WI38 (cell line): ENCODE data around the gene CACNA1D.

Experiments used
- H3K4me3 ChIP-seq: 2 replicates; pipeline ENCODE4 v1.5.1; 2011; ENCODE audit warnings: low read depth, mild to moderate bottlenecking, control low read depth, low read length
- CTCF ChIP-seq: IDR thresholded peaks from 2 replicates; pipeline ENCODE4 v1.5.1; 2012; ENCODE audit warnings: low read depth, mild to moderate bottlenecking, control low read depth, low read length

Gene CACNA1D

GRCh38 chr3:53590606-53591005 lies 96.2 kb downstream of the CACNA1D start:
- H3K4me3 ChIP-seq: no peak overlapping the region
- no peak for TF ChIP-seq CTCF

- TF ChIP-seq CTCF: no peak
Measured at GRCh38 chr3:53591646-53592045, 97.2 kb downstream of the CACNA1D start.

GRCh38 chr3:53592862-53593261 lies 98.5 kb downstream of the CACNA1D start:
- no peak for TF ChIP-seq CTCF

More at GRCh38 chr3:53591646-53592045, 97.2 kb downstream of the CACNA1D start:
- H3K4me3 ChIP-seq: no peak overlapping the region

GRCh38 chr3:53593611-53594010 lies 99.2 kb downstream of the CACNA1D start:
- H3K4me3 ChIP-seq: no peak overlapping the region
- TF ChIP-seq CTCF: no peak

More at GRCh38 chr3:53592862-53593261, 98.5 kb downstream of the CACNA1D start:
- H3K4me3 ChIP-seq: no peak overlapping the region

GRCh38 chr3:53594276-53594675 lies 99.9 kb downstream of the CACNA1D start:
- H3K4me3 ChIP-seq: no peak overlapping the region
- no peak for TF ChIP-seq CTCF

- no peak for TF ChIP-seq CTCF
- no peak overlapping the region for H3K4me3 ChIP-seq
Measured at GRCh38 chr3:53595660-53596059, 101.2 kb downstream of the CACNA1D start.

- no peak overlapping the region for H3K4me3 ChIP-seq
- no peak for TF ChIP-seq CTCF
Measured at GRCh38 chr3:53597136-53597915, 102.9 kb downstream of the CACNA1D start.
